AG04450 (cell line): ENCODE measurements around the gene DOCK4. TPM values are rescaled to one million over a fixed set of nuclear protein-coding genes. Genes with fewer than 3 reads are reported as not detected.
A peak's percentile ranks its signal among the peaks of the same experiment; 100 is the strongest.

Experiments used
- CTCF ChIA-PET: fragments of 300-600, 350-600 bp; formaldehyde crosslinking; extraction: SDS; loops from one replicate; lab custom pipeline; 2022; ENCODE audit warnings: antibody characterized with exemption, inconsistent platforms; lab: Charles Lee
- POLR2A ChIA-PET: fragments of 350-600 bp; formaldehyde crosslinking; extraction: SDS; loops from one replicate; lab custom pipeline; 2021; ENCODE audit warnings: antibody characterized with exemption, inconsistent platforms; lab: Yijun Ruan, JAX
- DNase-seq: peaks from one replicate; pipeline ENCODE4 v3.0.0-alpha.2; 2011; ENCODE audit warnings: low read depth, low spot score
- H3K27ac ChIP-seq: one replicate; pipeline ENCODE4 v1.5.1; 2012; ENCODE audit warnings: low read depth, low read length, control low read depth
- H3K27me3 ChIP-seq: one replicate; pipeline ENCODE4 v1.6.0; 2012; ENCODE audit warnings: low read length; ENCODE audit not compliant: control insufficient read depth, insufficient read depth
- H3K4me3 ChIP-seq: 2 replicates; pipeline ENCODE4 v1.5.1; 2011; ENCODE audit warnings: mild to moderate bottlenecking, low read depth, low read length, control low read depth
- H3K9me3 ChIP-seq: 2 replicates; pipeline ENCODE4 v1.5.1; 2012; ENCODE audit warnings: low read length; ENCODE audit not compliant: control insufficient read depth, insufficient read depth
- polyA plus RNA-seq: library from polyadenylated mRNA; depleted of rRNA; stranded (reverse); fragments of >200 nt; gene quantifications from 2 replicates; pipeline ENCODE4 v1.2.3, GENCODE V29; 2011
- TF ChIP-seq, protein P1 (sequence below): IDR thresholded peaks from 2 replicates; pipeline ENCODE4 v1.5.1; 2011; ENCODE audit warnings: low read depth, low read length, control low read depth, inconsistent platforms

The DOCK4 gene
- polyA plus RNA-seq, 1 experiment = 12.6 TPM

DNA sequence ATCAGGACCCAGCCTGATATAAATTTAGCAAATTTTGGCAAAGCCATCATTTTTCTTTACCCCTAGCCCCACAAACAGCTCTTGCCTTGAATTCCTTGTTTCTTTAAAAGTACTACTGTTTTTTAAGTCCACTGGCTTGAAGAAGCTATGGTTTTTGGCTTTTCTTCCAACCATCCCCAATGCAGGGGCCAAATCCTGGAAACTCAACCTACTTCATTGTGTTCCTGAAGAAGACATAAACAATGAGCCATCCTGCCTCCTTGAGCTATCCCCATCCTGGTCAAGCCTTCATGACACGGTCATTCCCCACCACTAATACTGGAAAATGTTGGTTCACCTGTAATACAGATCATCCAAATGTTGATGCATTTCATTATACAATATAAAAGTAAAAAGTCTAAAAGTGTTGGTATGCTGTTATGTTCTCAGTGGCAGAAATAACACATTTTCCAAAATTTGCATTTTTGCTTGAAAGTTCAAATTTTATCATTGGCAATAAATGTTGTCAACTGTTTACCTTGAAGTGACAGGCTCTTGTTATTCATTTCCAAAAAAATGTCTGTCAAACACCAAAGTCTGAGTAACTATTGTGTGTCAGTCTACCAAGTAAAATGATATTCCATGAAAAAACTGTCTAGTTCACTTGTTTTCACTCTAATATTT lies 92.2 kb downstream of the DOCK4 start:
- TF ChIP-seq, protein P1, sequence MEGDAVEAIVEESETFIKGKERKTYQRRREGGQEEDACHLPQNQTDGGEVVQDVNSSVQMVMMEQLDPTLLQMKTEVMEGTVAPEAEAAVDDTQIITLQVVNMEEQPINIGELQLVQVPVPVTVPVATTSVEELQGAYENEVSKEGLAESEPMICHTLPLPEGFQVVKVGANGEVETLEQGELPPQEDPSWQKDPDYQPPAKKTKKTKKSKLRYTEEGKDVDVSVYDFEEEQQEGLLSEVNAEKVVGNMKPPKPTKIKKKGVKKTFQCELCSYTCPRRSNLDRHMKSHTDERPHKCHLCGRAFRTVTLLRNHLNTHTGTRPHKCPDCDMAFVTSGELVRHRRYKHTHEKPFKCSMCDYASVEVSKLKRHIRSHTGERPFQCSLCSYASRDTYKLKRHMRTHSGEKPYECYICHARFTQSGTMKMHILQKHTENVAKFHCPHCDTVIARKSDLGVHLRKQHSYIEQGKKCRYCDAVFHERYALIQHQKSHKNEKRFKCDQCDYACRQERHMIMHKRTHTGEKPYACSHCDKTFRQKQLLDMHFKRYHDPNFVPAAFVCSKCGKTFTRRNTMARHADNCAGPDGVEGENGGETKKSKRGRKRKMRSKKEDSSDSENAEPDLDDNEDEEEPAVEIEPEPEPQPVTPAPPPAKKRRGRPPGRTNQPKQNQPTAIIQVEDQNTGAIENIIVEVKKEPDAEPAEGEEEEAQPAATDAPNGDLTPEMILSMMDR = no peak
- no peak overlapping the region for H3K4me3 ChIP-seq
- H3K27ac ChIP-seq = no peak overlapping the region
- no peaks in the 10 kb centered on the region for H3K9me3 ChIP-seq
- no peaks in the 10 kb centered on the region for H3K27me3 ChIP-seq
- no peak for DNase-seq
- CTCF ChIA-PET = no interaction called here
- POLR2A ChIA-PET = no interaction called here

DNA sequence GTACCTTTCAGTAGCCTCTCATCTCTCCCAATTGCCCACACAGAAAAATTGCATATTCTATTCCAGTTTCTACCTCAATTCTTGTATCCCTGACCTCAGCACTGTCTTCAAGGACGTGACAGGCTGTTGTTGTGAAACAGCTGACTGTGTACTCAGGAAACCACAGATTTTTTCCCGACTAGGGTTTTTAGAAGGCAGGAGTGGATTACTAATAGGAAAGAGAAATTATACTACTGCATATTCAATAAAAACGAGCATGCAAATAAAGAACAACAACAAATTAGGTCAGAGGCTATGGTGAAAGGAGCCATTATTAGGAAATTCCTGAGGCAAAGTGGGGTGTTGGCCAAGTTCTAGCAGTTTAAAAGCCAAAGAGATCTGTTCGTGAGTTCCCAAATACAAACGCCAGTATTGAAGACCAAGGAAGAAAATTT lies 93.4 kb downstream of the DOCK4 start:
- TF ChIP-seq, protein P1 = no peak
- Histone ChIP-seq H3K4me3 (no peak overlapping the region), H3K27ac (no peak overlapping the region), H3K9me3 (no peaks in the 10 kb centered on the region), H3K27me3 (no peaks in the 10 kb centered on the region)
- POLR2A ChIA-PET = interaction anchor here (0.6 kb wide), 1 partner anchor 30 kb away, joined by 4 read pairs; no protein-coding TSS in a partner anchor
- DNase-seq = peak; percentile 7
- CTCF ChIA-PET = interaction anchor here (0.6 to 0.7 kb wide), 2 partner anchors 189 to 380 kb away, joined by 3 to 5 read pairs; no protein-coding TSS in a partner anchor

DNA sequence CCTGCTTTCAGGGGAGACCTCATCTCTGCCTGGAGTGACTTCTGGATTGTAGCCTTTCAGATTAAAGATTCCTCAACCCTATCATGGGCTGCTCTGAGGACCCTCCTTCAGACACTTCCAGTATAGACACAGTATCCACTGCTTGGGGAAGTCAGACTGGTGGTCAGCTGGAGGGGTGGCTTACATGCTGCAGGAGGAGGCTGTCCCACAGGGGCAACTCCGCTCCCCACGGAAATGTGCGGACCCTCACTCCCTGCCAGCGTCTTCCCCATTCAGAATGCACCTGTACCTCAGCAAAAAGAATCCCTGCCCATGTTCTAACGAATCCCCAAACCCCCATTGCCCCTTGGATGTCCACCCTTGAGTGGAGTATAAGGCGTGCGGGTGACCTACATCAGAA lies 95.5 kb downstream of the DOCK4 start:
- DNase-seq = no peak
- ChIA-PET POLR2A (no interaction called here), CTCF (no interaction called here)
- Histone ChIP-seq H3K4me3 (no peak overlapping the region), H3K27me3 (no peaks in the 10 kb centered on the region), H3K9me3 (no peaks in the 10 kb centered on the region), H3K27ac (no peak overlapping the region)
- TF ChIP-seq, protein P1 = no peak

DNA sequence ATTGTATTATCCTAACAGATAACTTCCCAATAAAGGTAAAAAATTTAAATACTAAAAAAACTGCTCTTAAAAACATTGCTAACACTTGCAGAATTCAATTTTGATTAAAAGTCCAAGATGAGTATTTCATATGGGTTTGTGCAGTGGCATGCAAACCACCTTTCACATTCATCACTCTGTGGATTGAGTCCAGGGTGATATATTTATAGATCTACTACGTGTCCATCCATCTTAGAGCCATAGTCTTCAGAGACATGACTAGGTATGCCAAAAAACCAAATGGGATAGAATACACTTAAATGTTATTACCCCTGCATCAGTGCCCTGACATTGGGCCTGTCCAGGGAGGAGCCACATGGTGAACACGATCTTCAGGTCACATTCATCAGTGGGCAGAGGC lies 96.0 kb downstream of the DOCK4 start:
- H3K27ac ChIP-seq = no peak overlapping the region
- TF ChIP-seq, protein P1 = no peak
- POLR2A ChIA-PET = no interaction called here
- no peak for DNase-seq
- H3K27me3 ChIP-seq = no peaks in the 10 kb centered on the region
- no peak overlapping the region for H3K4me3 ChIP-seq
- CTCF ChIA-PET = no interaction called here
- H3K9me3 ChIP-seq = no peaks in the 10 kb centered on the region

DNA sequence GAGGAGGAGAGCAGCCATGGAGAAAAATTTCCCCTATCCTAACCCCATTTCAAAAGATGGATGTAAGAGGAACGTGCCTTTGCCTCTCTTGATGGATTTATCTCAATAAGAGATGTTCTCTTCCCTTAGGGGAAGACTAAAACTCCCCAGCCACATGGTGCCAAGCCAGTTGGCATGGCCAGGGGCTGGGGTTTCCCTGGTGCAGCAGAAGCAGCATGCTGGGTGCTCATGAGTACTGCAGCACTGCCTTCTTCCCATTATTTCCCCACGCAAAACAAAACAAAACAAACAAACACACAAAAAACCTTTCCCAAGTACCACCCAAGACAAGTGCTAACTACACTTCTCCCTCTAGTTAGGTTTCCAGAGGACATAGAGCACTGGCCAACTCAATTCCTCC lies 97.2 kb downstream of the DOCK4 start:
- no peak overlapping the region for H3K4me3 ChIP-seq
- DNase-seq = no peak
- H3K27me3 ChIP-seq = no peaks in the 10 kb centered on the region
- TF ChIP-seq, protein P1 = no peak
- ChIA-PET CTCF (no interaction called here), POLR2A (no interaction called here)
- no peak overlapping the region for H3K27ac ChIP-seq
- no peaks in the 10 kb centered on the region for H3K9me3 ChIP-seq
